Activated naive CD4-positive, alpha-beta T cell treated with anti-CD3 and anti-CD28 coated beads, Interleukin-2, amount 10 ng/mL, durations not matched to agents 5 hours and 36 hours (primary cell): ENCODE results near the gene CRB3. TPM values are rescaled to one million over a fixed set of nuclear protein-coding genes. Genes with fewer than 3 reads are reported as not detected.

ENCODE experiments used
- microRNA-seq: library from miRNA; unstranded; fragments of <30 nt; microRNA quantifications from one replicate; pipeline ENCODE4 v1.2.0, GENCODE V29; 2022; ENCODE audit warnings: borderline microRNAs expressed, borderline replicate concordance
- total RNA-seq, 2 experiments: library from RNA; stranded (reverse); gene quantifications; one replicate each; pipeline ENCODE4 v1.2.3, GENCODE V29; 2021

Gene CRB3
- 1 to 10 TPM; 1.2 to 1.3 TPM for total RNA-seq

GRCh38 chr19:6464070-6464873 is at the start of gene CRB3:
CRB3 (plus strand) TSS chr19:6464271; CDS start chr19:6464702, 431 bp downstream.

GRCh38 chr19:6424195-6424938 is 39.7 kb upstream of the CRB3 start, which contains the start of gene KHSRP:
KHSRP (minus strand) TSS chr19:6424811; CDS start chr19:6424701, 110 bp downstream.

GRCh38 chr19:6433663-6434062 is 30.4 kb upstream of the CRB3 start, which contains the start of gene SLC25A41:
SLC25A41 (minus strand) TSS chr19:6433763; CDS start chr19:6433693, 70 bp downstream.

GRCh38 chr19:6459262-6460098 is 4.6 kb upstream of the CRB3 start, which contains the start of gene SLC25A23:
SLC25A23 (minus strand) TSS chr19:6459792; CDS start chr19:6459628, 164 bp downstream.

GRCh38 chr19:6481541-6482342 is 17.7 kb downstream of the CRB3 start, which contains the start of gene DENND1C:
DENND1C (minus strand) TSS chr19:6481787; CDS start chr19:6481695, 92 bp downstream.

GRCh38 chr19:6501740-6502648 is 37.9 kb downstream of the CRB3 start, which contains the start of gene TUBB4A:
TUBB4A (minus strand) TSS chr19:6502309; CDS start chr19:6502212, 97 bp downstream.

Small RNA genes lying within 50 kb of the gene (microRNA-seq; reads per million reads assigned to microRNA genes)
- gene MIR3940: 8.5 reads per million, percentile 39 among the genes with 10 or more reads in this experiment

Other genes starting within 250 kb of the CRB3 start
- gene MLLT1, start 184.3 kb upstream of the CRB3 start, total RNA-seq: 10 to 100 TPM; 36.2 to 39.2 TPM
- under 1 TPM; 0.40 to 0.84 TPM for gene ACER1, start 130.7 kb upstream of the CRB3 start, total RNA-seq
- gene CLPP, start 102.7 kb upstream of the CRB3 start, total RNA-seq: 100 to 1,000 TPM; 107 to 116 TPM
- gene ALKBH7, start 91.5 kb upstream of the CRB3 start, total RNA-seq: 10 to 100 TPM; 70.0 to 71.1 TPM
- gene PSPN, start 88.3 kb upstream of the CRB3 start, total RNA-seq: 1 to 10 TPM; 2.3 TPM
- 10 to 100 TPM; 67.1 to 70.0 TPM for gene GTF2F1, start 71.1 kb upstream of the CRB3 start, total RNA-seq
- 100 to 1,000 TPM; 239 to 254 TPM for gene KHSRP, start 39.5 kb upstream of the CRB3 start, total RNA-seq
- gene SLC25A41, start 30.5 kb upstream of the CRB3 start, total RNA-seq: not detected
- gene SLC25A23, start 4.5 kb upstream of the CRB3 start, total RNA-seq: 10 to 100 TPM; 38.4 to 39.3 TPM
- 100 to 1,000 TPM; 117 to 125 TPM for gene DENND1C, start 17.5 kb downstream of the CRB3 start, total RNA-seq
- 1 to 10 TPM; 2.1 to 2.8 TPM for gene TUBB4A, start 38.0 kb downstream of the CRB3 start, total RNA-seq
- under 1 TPM; 0.71 to 0.77 TPM for gene TNFSF9, start 66.8 kb downstream of the CRB3 start, total RNA-seq
- gene CD70, start 126.9 kb downstream of the CRB3 start, total RNA-seq: 1 to 10 TPM; 6.7 to 6.8 TPM
- gene TNFSF14, start 205.9 kb downstream of the CRB3 start, total RNA-seq: 10 to 100 TPM; 11.8 to 13.5 TPM